ENCODE results near the gene TRMT1.

Gene TRMT1

GRCh38 chr19:13104360-13104847, 12.1 kb downstream of the TRMT1 start:
- no peak for DNase-seq (ENCODE audit: low read depth)
- peak; percentile 75 for TF ChIP-seq CTCF (IDR thresholded peaks at IDR 0.05; ENCODE audit: control insufficient read depth, insufficient read depth, low read depth, low read length, missing control alignments)
- no peak overlapping the region for H3K4me3 ChIP-seq (ENCODE audit: control insufficient read depth, low read depth, low read length)

GRCh38 chr19:13103581-13104359, 12.8 kb downstream of the TRMT1 start:
- TF ChIP-seq CTCF (IDR thresholded peaks at IDR 0.05; ENCODE audit: control insufficient read depth, insufficient read depth, low read depth, low read length, missing control alignments): no peak
- H3K4me3 ChIP-seq (ENCODE audit: control insufficient read depth, low read depth, low read length): no peak overlapping the region
- DNase-seq (ENCODE audit: low read depth): no peak

- DNase-seq (ENCODE audit: low read depth): no peak
- no peak within 1 kb of the TSS for H3K4me3 ChIP-seq (ENCODE audit: control insufficient read depth, low read depth, low read length)
- TF ChIP-seq CTCF (IDR thresholded peaks at IDR 0.05; ENCODE audit: control insufficient read depth, insufficient read depth, low read depth, low read length, missing control alignments): no peak
Observed at GRCh38 chr19:13102666-13103580, 13.6 kb downstream of the TRMT1 start, which contains the start of gene LYL1. Gene LYL1 (minus strand): TSS chr19:13102858. CDS start chr19:13101171, 1,687 bp downstream.

GRCh38 chr19:13102416-13102665, 14.2 kb downstream of the TRMT1 start:
- H3K4me3 ChIP-seq (ENCODE audit: control insufficient read depth, low read depth, low read length): no peak overlapping the region
- DNase-seq (ENCODE audit: low read depth): no peak
- TF ChIP-seq CTCF (IDR thresholded peaks at IDR 0.05; ENCODE audit: control insufficient read depth, insufficient read depth, low read depth, low read length, missing control alignments): no peak

GRCh38 chr19:13101590-13102415, 14.7 kb downstream of the TRMT1 start:
- no peak overlapping the region for H3K4me3 ChIP-seq (ENCODE audit: control insufficient read depth, low read depth, low read length)
- no peak for TF ChIP-seq CTCF (IDR thresholded peaks at IDR 0.05; ENCODE audit: control insufficient read depth, insufficient read depth, low read depth, low read length, missing control alignments)
- no peak for DNase-seq (ENCODE audit: low read depth)
